ENCODE measurements around the gene STARD3. TPM values are rescaled to one million over a fixed set of nuclear protein-coding genes. Genes with fewer than 3 reads are reported as not detected.

STARD3 gene
- total RNA-seq, 1 experiment from 2014 or later, result 44.8 TPM

DNA sequence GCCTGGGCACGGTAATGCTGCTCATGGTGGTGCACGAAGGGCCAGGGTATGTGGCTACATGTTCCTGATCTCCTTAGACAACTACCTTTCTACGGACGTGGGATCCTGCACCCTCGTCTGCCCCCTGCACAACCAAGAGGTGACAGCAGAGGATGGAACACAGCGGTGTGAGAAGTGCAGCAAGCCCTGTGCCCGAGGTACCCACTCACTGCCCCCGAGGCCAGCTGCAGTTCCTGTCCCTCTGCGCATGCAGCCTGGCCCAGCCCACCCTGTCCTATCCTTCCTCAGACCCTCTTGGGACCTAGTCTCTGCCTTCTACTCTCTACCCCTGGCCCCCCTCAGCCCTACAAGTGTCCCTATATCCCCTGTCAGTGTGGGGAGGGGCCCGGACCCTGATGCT lies 74.9 kb downstream of the STARD3 start:
- in situ Hi-C loops (cut with HindIII; ENCODE audit: low pct_unique_long_range_greater_than_20kb, low sequenced_read_pairs) (no loop called here), intact Hi-C loops (cut with micrococcal nuclease; ENCODE audit: unreplicated experiment) (no loop called here)
- ATAC-seq, result no peak
- no TSS peak for BruUV-seq (replicated peaks)
- DNase-seq (ENCODE audit: low read depth, low spot score), result no peak
- no peaks in the 10 kb centered on the region for H3K27me3 ChIP-seq (ENCODE audit: control insufficient read depth, insufficient read depth, low read length)
- no peaks in the 10 kb centered on the region for H3K4me1 ChIP-seq (ENCODE audit: control insufficient read depth, insufficient read depth, low read length)
- H3K36me3 ChIP-seq (ENCODE audit: control insufficient read depth, insufficient read depth, low read length), result no peaks in the 10 kb centered on the region
- no peak overlapping the region for H3K27ac ChIP-seq (ENCODE audit: low read length)
- no peaks in the 10 kb centered on the region for H3K9me3 ChIP-seq (ENCODE audit: control insufficient read depth, insufficient read depth, low read depth, low read length)
- ChIA-PET CTCF (no interaction called here), POLR2A (no interaction called here)
- H3K4me3 ChIP-seq (ENCODE audit: low read depth in 2 of 2, low read length in 2 of 2), result no peak overlapping the region
- TF ChIP-seq SIN3A (IDR thresholded peaks at IDR 0.05; ENCODE audit: borderline replicate concordance, insufficient read depth, low read depth, low read length) (no peak), TCF7L2 (IDR thresholded peaks at IDR 0.05; ENCODE audit: low read depth, low read length) (no peak), POLR2AphosphoS5 (IDR thresholded peaks at IDR 0.05; ENCODE audit: low read depth, low read length) (no peak)
- TF ChIP-seq, protein P1, sequence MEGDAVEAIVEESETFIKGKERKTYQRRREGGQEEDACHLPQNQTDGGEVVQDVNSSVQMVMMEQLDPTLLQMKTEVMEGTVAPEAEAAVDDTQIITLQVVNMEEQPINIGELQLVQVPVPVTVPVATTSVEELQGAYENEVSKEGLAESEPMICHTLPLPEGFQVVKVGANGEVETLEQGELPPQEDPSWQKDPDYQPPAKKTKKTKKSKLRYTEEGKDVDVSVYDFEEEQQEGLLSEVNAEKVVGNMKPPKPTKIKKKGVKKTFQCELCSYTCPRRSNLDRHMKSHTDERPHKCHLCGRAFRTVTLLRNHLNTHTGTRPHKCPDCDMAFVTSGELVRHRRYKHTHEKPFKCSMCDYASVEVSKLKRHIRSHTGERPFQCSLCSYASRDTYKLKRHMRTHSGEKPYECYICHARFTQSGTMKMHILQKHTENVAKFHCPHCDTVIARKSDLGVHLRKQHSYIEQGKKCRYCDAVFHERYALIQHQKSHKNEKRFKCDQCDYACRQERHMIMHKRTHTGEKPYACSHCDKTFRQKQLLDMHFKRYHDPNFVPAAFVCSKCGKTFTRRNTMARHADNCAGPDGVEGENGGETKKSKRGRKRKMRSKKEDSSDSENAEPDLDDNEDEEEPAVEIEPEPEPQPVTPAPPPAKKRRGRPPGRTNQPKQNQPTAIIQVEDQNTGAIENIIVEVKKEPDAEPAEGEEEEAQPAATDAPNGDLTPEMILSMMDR (IDR thresholded peaks at IDR 0.05), result no peak
- TF ChIP-seq, protein P2, sequence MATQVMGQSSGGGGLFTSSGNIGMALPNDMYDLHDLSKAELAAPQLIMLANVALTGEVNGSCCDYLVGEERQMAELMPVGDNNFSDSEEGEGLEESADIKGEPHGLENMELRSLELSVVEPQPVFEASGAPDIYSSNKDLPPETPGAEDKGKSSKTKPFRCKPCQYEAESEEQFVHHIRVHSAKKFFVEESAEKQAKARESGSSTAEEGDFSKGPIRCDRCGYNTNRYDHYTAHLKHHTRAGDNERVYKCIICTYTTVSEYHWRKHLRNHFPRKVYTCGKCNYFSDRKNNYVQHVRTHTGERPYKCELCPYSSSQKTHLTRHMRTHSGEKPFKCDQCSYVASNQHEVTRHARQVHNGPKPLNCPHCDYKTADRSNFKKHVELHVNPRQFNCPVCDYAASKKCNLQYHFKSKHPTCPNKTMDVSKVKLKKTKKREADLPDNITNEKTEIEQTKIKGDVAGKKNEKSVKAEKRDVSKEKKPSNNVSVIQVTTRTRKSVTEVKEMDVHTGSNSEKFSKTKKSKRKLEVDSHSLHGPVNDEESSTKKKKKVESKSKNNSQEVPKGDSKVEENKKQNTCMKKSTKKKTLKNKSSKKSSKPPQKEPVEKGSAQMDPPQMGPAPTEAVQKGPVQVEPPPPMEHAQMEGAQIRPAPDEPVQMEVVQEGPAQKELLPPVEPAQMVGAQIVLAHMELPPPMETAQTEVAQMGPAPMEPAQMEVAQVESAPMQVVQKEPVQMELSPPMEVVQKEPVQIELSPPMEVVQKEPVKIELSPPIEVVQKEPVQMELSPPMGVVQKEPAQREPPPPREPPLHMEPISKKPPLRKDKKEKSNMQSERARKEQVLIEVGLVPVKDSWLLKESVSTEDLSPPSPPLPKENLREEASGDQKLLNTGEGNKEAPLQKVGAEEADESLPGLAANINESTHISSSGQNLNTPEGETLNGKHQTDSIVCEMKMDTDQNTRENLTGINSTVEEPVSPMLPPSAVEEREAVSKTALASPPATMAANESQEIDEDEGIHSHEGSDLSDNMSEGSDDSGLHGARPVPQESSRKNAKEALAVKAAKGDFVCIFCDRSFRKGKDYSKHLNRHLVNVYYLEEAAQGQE (IDR thresholded peaks at IDR 0.05; ENCODE audit: insufficient read depth in 1 of 2, low read depth in 2 of 2, low read length in 1 of 2), result no peak

Other genes with a start within 250 kb of the STARD3 start
- gene FBXL20, start 235.5 kb upstream of the STARD3 start, total RNA-seq (2021; ENCODE audit: unreplicated experiment), result 9.9 TPM
- gene MED1, start 185.9 kb upstream of the STARD3 start, total RNA-seq (2021; ENCODE audit: unreplicated experiment), result 41.4 TPM
- gene CDK12, start 175.7 kb upstream of the STARD3 start, total RNA-seq (2021; ENCODE audit: unreplicated experiment), result 57.8 TPM
- not detected for gene NEUROD2, start 29.2 kb upstream of the STARD3 start, total RNA-seq (2021; ENCODE audit: unreplicated experiment)
- 45.7 TPM for gene PPP1R1B, start 10.2 kb upstream of the STARD3 start, total RNA-seq (2021; ENCODE audit: unreplicated experiment)
- gene TCAP, start 28.2 kb downstream of the STARD3 start, total RNA-seq (2021; ENCODE audit: unreplicated experiment), result 1.6 TPM
- 2.4 TPM for gene PNMT, start 31.3 kb downstream of the STARD3 start, total RNA-seq (2021; ENCODE audit: unreplicated experiment)
- 21.8 TPM for gene PGAP3, start 50.9 kb downstream of the STARD3 start, total RNA-seq (2021; ENCODE audit: unreplicated experiment)
- gene ERBB2, start 62.9 kb downstream of the STARD3 start, total RNA-seq (2021; ENCODE audit: unreplicated experiment), result 68.6 TPM
- gene MIEN1, start 93.4 kb downstream of the STARD3 start, total RNA-seq (2021; ENCODE audit: unreplicated experiment), result 103 TPM
- gene GRB7, start 100.8 kb downstream of the STARD3 start, total RNA-seq (2021; ENCODE audit: unreplicated experiment), result 2.8 TPM
- gene IKZF3, start 227.2 kb downstream of the STARD3 start, total RNA-seq (2021; ENCODE audit: unreplicated experiment), result 0.59 TPM
- not detected for gene ZPBP2, start 231.1 kb downstream of the STARD3 start, total RNA-seq (2021; ENCODE audit: unreplicated experiment)